GM12892 (cell line): ENCODE measurements around the gene ATP5MG.

Experiments used
- POLR2A ChIP-seq: IDR thresholded peaks from 2 replicates; pipeline ENCODE4 v1.6.1; 2011; ENCODE audit warnings: low read depth, low read length, control low read depth
- POLR2AphosphoS5 ChIP-seq: IDR thresholded peaks from 2 replicates; pipeline ENCODE4 v1.6.1; 2011; ENCODE audit warnings: low read depth, low read length, control low read depth

- TF ChIP-seq POLR2A (no peak), POLR2AphosphoS5 (no peak)
Observed at GRCh38 chr11:118427707-118428106, 26.3 kb downstream of the ATP5MG start.
